Liver (tissue), 9 donors: ENCODE results near the gene TRPM1. TPM values are rescaled to one million over a fixed set of nuclear protein-coding genes. Genes with fewer than 3 reads are reported as not detected.

Source experiments
- DNase-seq: peaks from one replicate; pipeline ENCODE4 v3.0.0-alpha.2; 2017; ENCODE audit warnings: low spot score
- H3K27ac ChIP-seq, 2 donors: one replicate each; pipeline ENCODE4 v1.7.0; 2013; ENCODE audit warnings: inconsistent platforms in 2 of 2, low read length in 2 of 2, control low read depth in 1 of 2, low read depth in 1 of 2, mild to moderate bottlenecking in 1 of 2
- H3K27me3 ChIP-seq, 4 donors: one replicate each; pipeline versions ENCODE4 v1.6.1 to v1.7.0; 2013; ENCODE audit warnings: low read length in 3 of 4, inconsistent platforms in 1 of 4, mild to moderate bottlenecking in 1 of 4, moderate library complexity in 1 of 4; ENCODE audit not compliant: control insufficient read depth in 4 of 4, insufficient read depth in 4 of 4
- H3K36me3 ChIP-seq, 4 donors: one replicate each; pipeline versions ENCODE4 v1.6.1 to v1.7.0; 2013; ENCODE audit warnings: low read length in 3 of 4, mild to moderate bottlenecking in 3 of 4, low read depth in 1 of 4, moderate library complexity in 1 of 4; ENCODE audit not compliant: control insufficient read depth in 4 of 4, insufficient read depth in 3 of 4
- H3K4me1 ChIP-seq, 4 donors: one replicate each; pipeline versions ENCODE4 v1.6.1 to v1.7.0; 2013; ENCODE audit warnings: low read length in 3 of 4, mild to moderate bottlenecking in 3 of 4, moderate library complexity in 1 of 4; ENCODE audit not compliant: control insufficient read depth in 4 of 4, insufficient read depth in 4 of 4
- H3K4me3 ChIP-seq, 3 donors: one replicate each; pipeline versions ENCODE4 v1.6.1 to v1.7.0; 2013; ENCODE audit warnings: low read length in 3 of 3, control low read depth in 1 of 3, low read depth in 1 of 3, mild to moderate bottlenecking in 1 of 3
- H3K9ac ChIP-seq, 2 donors: one replicate each; pipeline ENCODE4 v1.7.0; 2013; ENCODE audit warnings: low read length in 2 of 2, mild to moderate bottlenecking in 2 of 2, moderate library complexity in 2 of 2, control low read depth in 1 of 2, low read depth in 1 of 2
- H3K9me3 ChIP-seq, 4 donors: one replicate each; pipeline versions ENCODE4 v1.6.1 to v1.7.0; 2013; ENCODE audit warnings: low read length in 3 of 4; ENCODE audit not compliant: control insufficient read depth in 4 of 4
- CTCF ChIP-seq: fragments of 150-350 bp; IDR thresholded peaks from 2 replicates; pipeline ENCODE4 v1.5.1; 2017; ENCODE audit warnings: improper control_type of control experiment, low read depth, low read length; ENCODE audit not compliant: missing input control
- EGR1 ChIP-seq, 2 donors: IDR thresholded peaks; 2 replicates each; pipeline ENCODE4 v1.6.1; 2016 to 2018; ENCODE audit warnings: antibody characterized with exemption in 2 of 2, low read depth in 2 of 2
- FOXA1 ChIP-seq: IDR thresholded peaks from 2 replicates; pipeline ENCODE4 v1.6.1; 2016; ENCODE audit warnings: antibody characterized with exemption
- FOXA2 ChIP-seq: IDR thresholded peaks from 2 replicates; pipeline ENCODE4 v1.6.1; 2016; ENCODE audit warnings: antibody characterized with exemption
- GABPA ChIP-seq, 2 donors: IDR thresholded peaks in 1 of 2; conservative IDR thresholded peaks in 1 of 2; 2 replicates each; pipeline ENCODE4 v1.6.1; 2016; ENCODE audit warnings: antibody characterized with exemption in 2 of 2, mild to moderate bottlenecking in 1 of 2, moderate library complexity in 1 of 2
- HNF4A ChIP-seq, 2 donors: conservative IDR thresholded peaks; 2 replicates each; pipeline ENCODE4 v1.6.1; 2016; ENCODE audit warnings: antibody characterized with exemption in 2 of 2, mild to moderate bottlenecking in 2 of 2
- HNF4G ChIP-seq: IDR thresholded peaks from 2 replicates; pipeline ENCODE4 v1.6.1; 2016; ENCODE audit warnings: antibody characterized with exemption
- JUND ChIP-seq, 2 donors: IDR thresholded peaks; 2 replicates each; pipeline ENCODE4 v1.6.1; 2016; ENCODE audit warnings: antibody characterized with exemption in 2 of 2
- MAX ChIP-seq: IDR thresholded peaks from 2 replicates; pipeline ENCODE4 v1.6.1; 2016; ENCODE audit warnings: antibody characterized with exemption
- NR2F2 ChIP-seq: IDR thresholded peaks from 2 replicates; pipeline ENCODE4 v1.6.1; 2016; ENCODE audit warnings: antibody characterized with exemption
- RAD21 ChIP-seq, 2 donors: IDR thresholded peaks; 2 replicates each; pipeline ENCODE4 v1.6.1; 2016; ENCODE audit warnings: antibody characterized with exemption in 2 of 2, mild to moderate bottlenecking in 2 of 2
- REST ChIP-seq: IDR thresholded peaks from 2 replicates; pipeline ENCODE4 v1.6.1; 2016; ENCODE audit warnings: antibody characterized with exemption, mild to moderate bottlenecking
- RXRA ChIP-seq, 2 donors: IDR thresholded peaks; 2 replicates each; pipeline ENCODE4 v1.6.1; 2017 to 2018; ENCODE audit warnings: antibody characterized with exemption in 2 of 2, mild to moderate bottlenecking in 1 of 2
- TAF1 ChIP-seq: conservative IDR thresholded peaks from 2 replicates; pipeline ENCODE4 v1.6.1; 2016; ENCODE audit warnings: antibody characterized with exemption, mild to moderate bottlenecking
- WGBS: extraction: QIAGEN DNeasy Blood & Tissue Kit; methylation state at CpG from one replicate; pipeline ENCODE4 v1.1.7; 2013; 5-methylcytosine and 5-hydroxymethylcytosine counted together
- polyA plus RNA-seq, 2 donors: library from polyadenylated mRNA; stranded (reverse) in 1 of 2; unstranded in 1 of 2; fragments of 200-250 nt in 1 of 2; fragments of >200 nt in 1 of 2; fragmentation: Nextera tagmentation in 1 of 2; extraction: Ambion mirVana in 1 of 2; gene quantifications; one replicate each; pipeline versions ENCODE4 v1.2.1 to v1.2.3, GENCODE V29; 2013 to 2015
- total RNA-seq, 2 donors: library from RNA; depleted of rRNA; stranded (reverse); fragments of >200 nt; gene quantifications; one replicate each; pipeline ENCODE4 v1.2.3, GENCODE V29; 2014
- TF ChIP-seq, protein P1 (sequence below): IDR thresholded peaks from 2 replicates; pipeline ENCODE4 v1.6.1; 2016; ENCODE audit warnings: antibody characterized with exemption
- donor health status: healthy.
- donor health status: healthy.
- donor health status: healthy.
- donor health status: healthy.
- donor health status: healthy.

The TRPM1 gene
- total and polyA plus RNA-seq, 4 donors: not detected

GRCh38 chr15:31084176-31084575, 17.3 kb downstream of the TRPM1 start:
- 92% methylated on average over 6 of the region's 6 CpGs for WGBS
- no peak for DNase-seq
- Histone ChIP-seq H3K4me1 (peaks cover 7 to 15% (median 12%) of the 10 kb centered on the region in 4 donors), H3K4me3 (no peak overlapping the region), H3K36me3 (no peaks in the 10 kb centered on the region), H3K9me3 (no peaks in the 10 kb centered on the region), H3K27me3 (no peaks in the 10 kb centered on the region), H3K9ac (no peak overlapping the region), H3K27ac (no peak overlapping the region)
- TF ChIP-seq HNF4G: no peak
- TF ChIP-seq, protein P1, sequence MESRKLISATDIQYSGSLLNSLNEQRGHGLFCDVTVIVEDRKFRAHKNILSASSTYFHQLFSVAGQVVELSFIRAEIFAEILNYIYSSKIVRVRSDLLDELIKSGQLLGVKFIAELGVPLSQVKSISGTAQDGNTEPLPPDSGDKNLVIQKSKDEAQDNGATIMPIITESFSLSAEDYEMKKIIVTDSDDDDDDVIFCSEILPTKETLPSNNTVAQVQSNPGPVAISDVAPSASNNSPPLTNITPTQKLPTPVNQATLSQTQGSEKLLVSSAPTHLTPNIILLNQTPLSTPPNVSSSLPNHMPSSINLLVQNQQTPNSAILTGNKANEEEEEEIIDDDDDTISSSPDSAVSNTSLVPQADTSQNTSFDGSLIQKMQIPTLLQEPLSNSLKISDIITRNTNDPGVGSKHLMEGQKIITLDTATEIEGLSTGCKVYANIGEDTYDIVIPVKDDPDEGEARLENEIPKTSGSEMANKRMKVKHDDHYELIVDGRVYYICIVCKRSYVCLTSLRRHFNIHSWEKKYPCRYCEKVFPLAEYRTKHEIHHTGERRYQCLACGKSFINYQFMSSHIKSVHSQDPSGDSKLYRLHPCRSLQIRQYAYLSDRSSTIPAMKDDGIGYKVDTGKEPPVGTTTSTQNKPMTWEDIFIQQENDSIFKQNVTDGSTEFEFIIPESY: no peak
- no peak for TF ChIP-seq NR2F2
- no peak for TF ChIP-seq FOXA1
- no peak for TF ChIP-seq HNF4A (conservative IDR thresholded peaks at IDR 0.05)
- no peak for TF ChIP-seq RXRA (IDR thresholded peaks at IDR 0.05)
- no peak for TF ChIP-seq JUND (IDR thresholded peaks at IDR 0.05)

- H3K27ac ChIP-seq: no peak overlapping the region
- peaks cover 7 to 15% (median 12%) of the 10 kb centered on the region in 4 donors for H3K4me1 ChIP-seq
- no peak overlapping the region for H3K4me3 ChIP-seq
- no peak overlapping the region for H3K9ac ChIP-seq
- no peaks in the 10 kb centered on the region for H3K9me3 ChIP-seq
- 72% methylated on average over 6 of the region's 6 CpGs for WGBS
- DNase-seq: no peak
- TF ChIP-seq HNF4A (conservative IDR thresholded peaks at IDR 0.05) (no peak), RXRA (IDR thresholded peaks at IDR 0.05) (no peak), FOXA2 (no peak), CTCF (no peak), REST (no peak)
- no peaks in the 10 kb centered on the region for H3K36me3 ChIP-seq
- H3K27me3 ChIP-seq: no peaks in the 10 kb centered on the region
Measured at GRCh38 chr15:31083370-31083780, 18.1 kb downstream of the TRPM1 start.

GRCh38 chr15:31082771-31083369, 18.7 kb downstream of the TRPM1 start:
- H3K27ac ChIP-seq: no peak overlapping the region
- 62% methylated on average over 11 of the region's 11 CpGs for WGBS

More at GRCh38 chr15:31082771-31083369, 18.7 kb downstream of the TRPM1 start:
- no peak for DNase-seq
- H3K9me3 ChIP-seq: no peaks in the 10 kb centered on the region
- H3K9ac ChIP-seq: no peak overlapping the region
- peaks cover 7 to 15% (median 12%) of the 10 kb centered on the region in 4 donors for H3K4me1 ChIP-seq
- H3K4me3 ChIP-seq: no peak overlapping the region
- TF ChIP-seq GABPA (IDR thresholded peaks at IDR 0.05 in 1 of 2, conservative IDR thresholded peaks at IDR 0.05 in 1 of 2) (no peak), MAX (no peak), NR2F2 (no peak), CTCF (no peak), RAD21 (IDR thresholded peaks at IDR 0.05) (no peak), FOXA1 (no peak), FOXA2 (no peak), JUND (IDR thresholded peaks at IDR 0.05) (no peak), EGR1 (IDR thresholded peaks at IDR 0.05; ENCODE audit: low read depth in 2 of 2) (no peak), TAF1 (no peak)
- TF ChIP-seq, protein P1: no peak
- no peaks in the 10 kb centered on the region for H3K27me3 ChIP-seq
- H3K36me3 ChIP-seq: no peaks in the 10 kb centered on the region
